Measurements from ENCODE around the gene CRLF2. TPM values are rescaled to one million over a fixed set of nuclear protein-coding genes. Genes with fewer than 3 reads are reported as not detected.
A peak's percentile ranks its signal among the peaks of the same experiment; 100 is the strongest.

CRLF2 gene
- total RNA-seq, 1 donor from 2014 or later, result not detected

DNA sequence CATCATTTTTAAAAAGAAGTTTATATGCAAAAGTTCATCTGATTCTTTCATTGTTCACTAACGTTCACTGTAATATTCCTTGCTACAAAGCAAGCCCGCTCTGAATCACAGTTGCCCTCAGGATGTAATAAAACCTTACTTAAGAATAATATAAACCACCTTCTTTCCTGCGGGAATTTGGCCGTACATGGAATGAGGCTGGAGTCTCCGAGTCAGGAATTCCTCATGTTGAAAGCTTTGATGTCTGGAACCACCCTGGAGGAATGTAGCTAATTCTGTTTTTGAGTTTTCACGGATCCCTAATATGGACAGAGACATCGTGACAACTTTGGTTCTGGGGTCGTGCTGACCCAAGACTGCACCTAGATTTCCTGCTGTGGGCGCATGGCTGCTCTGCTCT, 58.5 kb downstream of the CRLF2 start:
- peak overlapping the region; percentile 30 for H3K27ac Mint-ChIP-seq
- H3K36me3 Mint-ChIP-seq, result no peaks in the 10 kb centered on the region
- H3K4me3 Mint-ChIP-seq, result no peak overlapping the region
- H3K9me3 Mint-ChIP-seq, result no peaks in the 10 kb centered on the region
- TF ChIP-seq, protein P1, sequence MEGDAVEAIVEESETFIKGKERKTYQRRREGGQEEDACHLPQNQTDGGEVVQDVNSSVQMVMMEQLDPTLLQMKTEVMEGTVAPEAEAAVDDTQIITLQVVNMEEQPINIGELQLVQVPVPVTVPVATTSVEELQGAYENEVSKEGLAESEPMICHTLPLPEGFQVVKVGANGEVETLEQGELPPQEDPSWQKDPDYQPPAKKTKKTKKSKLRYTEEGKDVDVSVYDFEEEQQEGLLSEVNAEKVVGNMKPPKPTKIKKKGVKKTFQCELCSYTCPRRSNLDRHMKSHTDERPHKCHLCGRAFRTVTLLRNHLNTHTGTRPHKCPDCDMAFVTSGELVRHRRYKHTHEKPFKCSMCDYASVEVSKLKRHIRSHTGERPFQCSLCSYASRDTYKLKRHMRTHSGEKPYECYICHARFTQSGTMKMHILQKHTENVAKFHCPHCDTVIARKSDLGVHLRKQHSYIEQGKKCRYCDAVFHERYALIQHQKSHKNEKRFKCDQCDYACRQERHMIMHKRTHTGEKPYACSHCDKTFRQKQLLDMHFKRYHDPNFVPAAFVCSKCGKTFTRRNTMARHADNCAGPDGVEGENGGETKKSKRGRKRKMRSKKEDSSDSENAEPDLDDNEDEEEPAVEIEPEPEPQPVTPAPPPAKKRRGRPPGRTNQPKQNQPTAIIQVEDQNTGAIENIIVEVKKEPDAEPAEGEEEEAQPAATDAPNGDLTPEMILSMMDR (IDR thresholded peaks at IDR 0.05; ENCODE audit: unreplicated experiment), result no peak
- peaks cover 13% of the 10 kb centered on the region for H3K27me3 Mint-ChIP-seq (ENCODE audit: low read depth)
- no peak for DNase-seq (ENCODE audit: low spot score in 2 of 2, unreplicated experiment in 2 of 2)
- peaks cover 3% of the 10 kb centered on the region for H3K4me1 Mint-ChIP-seq

DNA sequence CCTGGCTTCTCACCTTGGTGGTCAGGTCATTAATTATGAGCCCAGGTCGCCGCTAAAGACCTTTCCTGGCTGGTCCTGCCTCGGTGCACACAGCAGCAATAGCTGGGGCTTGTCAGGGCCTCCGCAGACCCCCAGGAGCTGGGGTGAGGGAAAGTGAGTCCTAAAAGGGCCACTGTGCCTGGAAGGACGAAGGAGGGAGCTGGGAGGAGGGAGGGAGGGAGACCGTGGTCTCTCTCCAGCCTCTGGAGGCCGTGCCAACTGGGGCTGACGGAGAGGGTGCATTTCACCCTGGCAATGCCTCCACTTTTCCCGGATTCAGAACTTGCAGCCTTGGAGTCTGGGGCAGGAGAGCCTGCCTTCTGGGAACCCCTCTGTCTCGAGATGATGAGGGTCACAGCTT, 60.4 kb downstream of the CRLF2 start:
- Mint-ChIP-seq H3K36me3 (no peaks in the 10 kb centered on the region), H3K27ac (peak overlapping the region; percentile 59), H3K9me3 (no peaks in the 10 kb centered on the region), H3K27me3 (ENCODE audit: low read depth) (peaks cover 13% of the 10 kb centered on the region), H3K4me1 (peaks cover 3% of the 10 kb centered on the region), H3K4me3 (no peak overlapping the region)
- DNase-seq (ENCODE audit: low spot score in 2 of 2, unreplicated experiment in 2 of 2), result no peak
- TF ChIP-seq, protein P1 (IDR thresholded peaks at IDR 0.05; ENCODE audit: unreplicated experiment), result no peak

DNA sequence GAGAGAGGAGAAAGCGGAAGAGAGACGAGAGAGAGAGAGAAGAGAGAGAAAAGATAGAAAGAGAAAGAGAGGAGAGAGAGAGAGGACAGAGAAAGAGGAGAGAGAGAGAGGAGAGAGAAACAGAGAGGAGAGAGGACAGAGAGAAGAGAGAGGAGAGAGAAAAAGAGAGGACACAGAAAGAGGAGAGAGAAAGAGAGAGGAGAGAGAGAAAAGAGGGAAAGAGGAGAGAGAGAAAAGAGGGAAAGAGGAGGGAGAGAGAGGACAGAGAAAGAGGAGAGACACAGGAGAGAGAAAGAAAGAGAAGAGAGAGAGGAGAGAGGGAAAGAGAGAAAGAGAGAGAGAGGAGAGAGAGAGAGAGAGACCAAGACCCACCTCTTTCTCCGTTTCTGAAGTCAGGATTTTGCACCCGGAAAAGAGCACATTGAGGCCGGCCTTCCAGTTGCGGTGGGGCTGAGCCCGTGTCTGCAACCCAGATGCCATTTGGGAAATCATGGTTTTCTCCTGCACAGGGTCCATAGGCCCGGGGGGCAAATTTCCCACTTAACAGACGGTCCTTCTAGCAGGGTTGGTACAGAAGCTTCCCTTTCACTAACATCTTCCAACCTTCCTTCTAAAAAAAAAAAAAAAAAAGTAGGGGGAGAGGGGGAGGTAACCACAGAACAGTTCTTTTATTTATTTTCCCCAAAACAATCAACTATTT, 60.9 kb downstream of the CRLF2 start:
- Mint-ChIP-seq H3K4me1 (peaks cover 3% of the 10 kb centered on the region), H3K9me3 (no peaks in the 10 kb centered on the region), H3K27me3 (ENCODE audit: low read depth) (peaks cover 13% of the 10 kb centered on the region), H3K4me3 (no peak overlapping the region), H3K27ac (no peak overlapping the region), H3K36me3 (no peaks in the 10 kb centered on the region)
- no peak for DNase-seq (ENCODE audit: low spot score in 2 of 2, unreplicated experiment in 2 of 2)
- TF ChIP-seq, protein P1 (IDR thresholded peaks at IDR 0.05; ENCODE audit: unreplicated experiment), result no peak

DNA sequence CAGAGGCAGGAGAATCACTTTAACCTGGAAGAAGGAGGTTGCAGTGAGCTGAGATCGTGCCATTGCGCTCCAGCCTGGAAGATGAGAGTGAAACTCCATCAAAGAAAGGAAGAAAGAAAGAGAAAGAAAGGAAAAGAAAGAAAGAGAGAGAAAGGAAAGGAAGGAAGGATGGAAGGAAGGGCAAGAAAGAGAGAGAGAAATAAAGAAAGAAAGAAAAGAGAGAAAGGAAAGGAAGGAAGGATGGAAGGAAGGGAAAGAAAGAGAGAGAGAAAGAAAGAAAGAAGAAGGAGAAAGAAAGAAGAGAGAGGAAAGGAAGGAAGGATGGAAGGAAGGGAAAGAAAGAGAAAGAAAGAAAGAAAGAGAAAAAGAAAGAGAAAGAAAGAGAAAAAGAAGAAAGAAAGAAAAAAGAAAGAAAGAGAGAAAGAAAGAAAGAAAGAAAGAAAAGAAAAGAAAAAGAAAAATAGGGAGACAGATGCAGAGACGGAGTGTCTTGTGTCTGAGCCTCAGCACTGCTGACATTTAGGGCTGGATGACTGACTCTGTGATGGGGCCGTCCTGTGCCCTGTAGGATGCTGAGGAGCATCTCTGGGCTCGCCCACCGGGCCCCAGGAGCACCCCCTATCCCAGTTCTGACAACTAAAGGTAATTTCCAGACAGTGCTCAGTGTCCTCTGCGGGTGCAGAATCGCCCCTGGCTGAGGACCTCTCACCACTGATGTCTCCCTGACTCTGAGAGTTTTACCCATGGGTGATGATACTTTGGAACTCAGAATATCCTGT, 61.7 kb downstream of the CRLF2 start:
- H3K36me3 Mint-ChIP-seq, result no peaks in the 10 kb centered on the region
- TF ChIP-seq, protein P1 (IDR thresholded peaks at IDR 0.05; ENCODE audit: unreplicated experiment), result no peak
- DNase-seq (ENCODE audit: low spot score in 2 of 2, unreplicated experiment in 2 of 2), result no peak
- peaks cover 3% of the 10 kb centered on the region for H3K4me1 Mint-ChIP-seq
- H3K27ac Mint-ChIP-seq, result no peak overlapping the region
- no peak overlapping the region for H3K4me3 Mint-ChIP-seq
- peaks cover 13% of the 10 kb centered on the region for H3K27me3 Mint-ChIP-seq (ENCODE audit: low read depth)
- H3K9me3 Mint-ChIP-seq, result no peaks in the 10 kb centered on the region

DNA sequence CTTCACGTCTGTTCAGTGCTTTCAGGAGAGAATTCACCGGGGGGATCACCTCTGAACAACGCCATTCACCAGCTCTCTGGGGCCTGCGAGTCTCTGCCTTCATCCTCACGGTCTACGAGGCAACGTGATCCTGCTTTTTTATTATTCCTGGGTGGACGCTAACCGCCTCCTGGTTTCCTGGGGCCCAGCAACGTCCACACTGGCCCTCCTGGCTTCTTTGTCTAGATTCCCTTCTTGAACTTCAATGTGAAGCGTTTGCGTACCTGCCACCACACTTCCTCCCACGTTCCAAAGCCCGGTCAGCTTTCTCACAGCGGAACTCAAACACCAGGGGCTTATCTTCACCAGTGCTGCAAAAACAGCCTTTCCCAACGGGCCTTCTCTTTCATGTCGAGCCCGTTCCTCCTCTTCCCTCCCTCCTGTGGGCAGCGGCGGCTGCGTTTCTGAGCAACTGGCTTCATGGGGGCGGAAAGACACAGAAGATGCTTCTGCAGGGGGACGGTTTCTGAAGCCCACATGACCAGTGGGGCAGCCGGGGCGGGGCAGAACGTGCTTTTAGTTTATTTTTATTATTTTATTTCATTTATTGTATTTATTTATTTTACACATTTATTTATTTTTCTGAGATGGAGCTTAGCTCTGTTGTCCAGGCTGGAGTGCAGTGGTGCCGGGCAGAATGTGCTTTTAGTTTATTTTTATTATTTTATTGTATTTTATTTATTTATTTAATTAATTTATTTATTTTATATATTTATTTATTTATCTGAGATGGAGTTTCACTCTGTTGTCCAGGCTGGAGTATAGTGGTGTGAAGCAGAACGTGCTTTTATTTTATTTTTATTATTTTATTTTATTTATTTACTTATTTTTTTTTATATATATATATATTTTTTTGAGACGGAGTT, 64.6 kb downstream of the CRLF2 start:
- peaks cover 13% of the 10 kb centered on the region for H3K27me3 Mint-ChIP-seq (ENCODE audit: low read depth)
- peaks cover 3% of the 10 kb centered on the region for H3K4me1 Mint-ChIP-seq
- H3K36me3 Mint-ChIP-seq, result no peaks in the 10 kb centered on the region
- H3K4me3 Mint-ChIP-seq, result no peak overlapping the region
- H3K9me3 Mint-ChIP-seq, result no peaks in the 10 kb centered on the region
- TF ChIP-seq, protein P1 (IDR thresholded peaks at IDR 0.05; ENCODE audit: unreplicated experiment), result no peak
- no peak overlapping the region for H3K27ac Mint-ChIP-seq
- no peak for DNase-seq (ENCODE audit: low spot score in 2 of 2, unreplicated experiment in 2 of 2)
